Measurements from ENCODE around the gene THSD4. TPM values are rescaled to one million over a fixed set of nuclear protein-coding genes. Genes with fewer than 3 reads are reported as not detected.
A peak's percentile ranks its signal among the peaks of the same experiment; 100 is the strongest.

The THSD4 gene
- total and polyA plus RNA-seq, 9 of the 15 experiments (the other 6 are each of a cell fraction or from before 2014, with no cell fraction given) = 0.04 TPM; not detected in 5

GRCh38 chr15:71456362-71456761, 341.1 kb downstream of the THSD4 start:
- no peak overlapping the region for H2AFZ ChIP-seq (ENCODE audit: low read depth, low read length)
- no peaks in the 10 kb centered on the region for H3K4me1 ChIP-seq (replicated peaks in 1 of 2; ENCODE audit: control insufficient read depth in 2 of 2, insufficient read depth in 2 of 2, low read length in 2 of 2)
- in situ Hi-C loops (cut with MboI) (loop anchor here (10.0 kb wide), 1 partner anchor 1472 kb away; no protein-coding TSS in a partner anchor), intact Hi-C loops (cut with micrococcal nuclease) (no loop called here)
- no peaks in the 10 kb centered on the region; a peak in 1 of 5 replicates for H3K27me3 ChIP-seq (ENCODE audit: control insufficient read depth in 2 of 2, insufficient read depth in 2 of 2, low read length in 2 of 2)
- DNase-seq (ENCODE audit: extremely low read depth in 1 of 4, low spot score in 3 of 4) (no peak), ATAC-seq (no peak), FAIRE-seq (no peak)
- no peak overlapping the region for H3K4me3 ChIP-seq
- no peaks in the 10 kb centered on the region for H3K9me3 ChIP-seq (replicated peaks; ENCODE audit: control insufficient read depth, insufficient read depth, low read depth, low read length)
- TF ChIP-seq RBM25 (IDR thresholded peaks at IDR 0.05; ENCODE audit: low read depth, low read length, severe bottlenecking) (peak; percentile 69), BCOR (IDR thresholded peaks at IDR 0.05) (peak; percentile 40; the same call in 1 of the 2 replicates), KDM1A (IDR thresholded peaks at IDR 0.05) (peak in 1 of 2 experiments; percentile 22; a peak in 1 of 4 replicates), RBM34 (IDR thresholded peaks at IDR 0.05; ENCODE audit: borderline replicate concordance, insufficient read depth, low read length) (no peak)
- no peak overlapping the region for H3K4me2 ChIP-seq (ENCODE audit: insufficient read depth, low read length)
- H3K79me2 ChIP-seq (ENCODE audit: control insufficient read depth, insufficient read depth, low read length) = no peaks in the 10 kb centered on the region
- CTCF ChIA-PET (ENCODE audit: low intra/inter-chr PET ratio) = no interaction called here
- H3K9me1 ChIP-seq (ENCODE audit: control insufficient read depth, insufficient read depth, low read length) = no peaks in the 10 kb centered on the region
- no peaks in the 10 kb centered on the region for H4K20me1 ChIP-seq (replicated peaks; ENCODE audit: control insufficient read depth, insufficient read depth, low read length)
- no TSS peak for BruUV-seq (replicated peaks)
- no peak overlapping the region for H3K27ac ChIP-seq (ENCODE audit: extremely low read depth, low read depth, low read length)
- H3K36me3 ChIP-seq (ENCODE audit: control insufficient read depth, insufficient read depth, low read length) = no peaks in the 10 kb centered on the region
- POLR2A ChIA-PET = no interaction called here
- H3K9ac ChIP-seq (ENCODE audit: insufficient read depth in 1 of 2, low read depth in 2 of 2, low read length in 2 of 2) = no peak overlapping the region

- ChIA-PET POLR2A (no interaction called here), CTCF (ENCODE audit: low intra/inter-chr PET ratio) (no interaction called here)
- Histone ChIP-seq H3K9me3 (replicated peaks; ENCODE audit: control insufficient read depth, insufficient read depth, low read depth, low read length) (no peaks in the 10 kb centered on the region), H4K20me1 (replicated peaks; ENCODE audit: control insufficient read depth, insufficient read depth, low read length) (no peaks in the 10 kb centered on the region), H3K9me1 (ENCODE audit: control insufficient read depth, insufficient read depth, low read length) (no peaks in the 10 kb centered on the region), H3K4me3 (no peak overlapping the region), H2AFZ (ENCODE audit: low read depth, low read length) (no peak overlapping the region), H3K79me2 (ENCODE audit: control insufficient read depth, insufficient read depth, low read length) (no peaks in the 10 kb centered on the region), H3K27me3 (ENCODE audit: control insufficient read depth in 2 of 2, insufficient read depth in 2 of 2, low read length in 2 of 2) (no peaks in the 10 kb centered on the region; a peak in 1 of 5 replicates), H3K36me3 (ENCODE audit: control insufficient read depth, insufficient read depth, low read length) (no peaks in the 10 kb centered on the region), H3K4me1 (replicated peaks in 1 of 2; ENCODE audit: control insufficient read depth in 2 of 2, insufficient read depth in 2 of 2, low read length in 2 of 2) (no peaks in the 10 kb centered on the region), H3K27ac (ENCODE audit: extremely low read depth, low read depth, low read length) (no peak overlapping the region), H3K9ac (ENCODE audit: insufficient read depth in 1 of 2, low read depth in 2 of 2, low read length in 2 of 2) (no peak overlapping the region), H3K4me2 (ENCODE audit: insufficient read depth, low read length) (no peak overlapping the region)
- intact Hi-C loops (cut with micrococcal nuclease) = no loop called here
- no peak for FAIRE-seq
- in situ Hi-C loops (cut with MboI) = loop anchor here (10.0 kb wide), 1 partner anchor 1472 kb away; no protein-coding TSS in a partner anchor
- 0% methylated on average over 3 of the region's 3 CpGs for WGBS (ENCODE audit: insufficient coverage, low coverage, missing lambda C conversion rate)
- no peak for DNase-seq (ENCODE audit: extremely low read depth in 1 of 4, low spot score in 3 of 4)
- ATAC-seq = no peak
- no TSS peak for BruUV-seq (replicated peaks)
- no peak for TF ChIP-seq RBM34 (IDR thresholded peaks at IDR 0.05; ENCODE audit: borderline replicate concordance, insufficient read depth, low read length)
- TF ChIP-seq ZNF408 (CRISPR knock-in tag; IDR thresholded peaks at IDR 0.05; ENCODE audit: low read depth) = no peak
- no peak for TF ChIP-seq U2AF2 (optimal IDR thresholded peaks at IDR 0.05; ENCODE audit: low read depth, low read length)
- no peak for TF ChIP-seq ZNF282 (CRISPR knock-in tag; IDR thresholded peaks at IDR 0.05)
- TF ChIP-seq ZNF398 (CRISPR knock-in tag; IDR thresholded peaks at IDR 0.05) = no peak
- no peak for TF ChIP-seq ZNF699 (CRISPR knock-in tag; IDR thresholded peaks at IDR 0.05; ENCODE audit: insufficient replicate concordance)
- no peak for TF ChIP-seq CBFA2T3 (IDR thresholded peaks at IDR 0.05)
- no peak for TF ChIP-seq ZFX (CRISPR knock-in tag; IDR thresholded peaks at IDR 0.05)
- TF ChIP-seq XRCC5 (IDR thresholded peaks at IDR 0.05; ENCODE audit: low read depth, low read length) = no peak
- TF ChIP-seq MXD1 (CRISPR knock-in tag; IDR thresholded peaks at IDR 0.05; ENCODE audit: borderline replicate concordance, poor library complexity, severe bottlenecking) = no peak
Measured at GRCh38 chr15:71456811-71457210, 341.5 kb downstream of the THSD4 start.
